GM21447 (cell line): ENCODE measurements around the gene MRPS5.
"Not testable (repeated sequence)": the region's sequence is repeated elsewhere in the genome, so short reads cannot be mapped to it uniquely, and the experiment has no call there.

Source experiments
- ATAC-seq: cut with Tn5 transposase; IDR thresholded peaks from one replicate; pipeline ENCODE4 v1.9.1; 2021; ENCODE audit not compliant: unreplicated experiment

MRPS5 gene

DNA sequence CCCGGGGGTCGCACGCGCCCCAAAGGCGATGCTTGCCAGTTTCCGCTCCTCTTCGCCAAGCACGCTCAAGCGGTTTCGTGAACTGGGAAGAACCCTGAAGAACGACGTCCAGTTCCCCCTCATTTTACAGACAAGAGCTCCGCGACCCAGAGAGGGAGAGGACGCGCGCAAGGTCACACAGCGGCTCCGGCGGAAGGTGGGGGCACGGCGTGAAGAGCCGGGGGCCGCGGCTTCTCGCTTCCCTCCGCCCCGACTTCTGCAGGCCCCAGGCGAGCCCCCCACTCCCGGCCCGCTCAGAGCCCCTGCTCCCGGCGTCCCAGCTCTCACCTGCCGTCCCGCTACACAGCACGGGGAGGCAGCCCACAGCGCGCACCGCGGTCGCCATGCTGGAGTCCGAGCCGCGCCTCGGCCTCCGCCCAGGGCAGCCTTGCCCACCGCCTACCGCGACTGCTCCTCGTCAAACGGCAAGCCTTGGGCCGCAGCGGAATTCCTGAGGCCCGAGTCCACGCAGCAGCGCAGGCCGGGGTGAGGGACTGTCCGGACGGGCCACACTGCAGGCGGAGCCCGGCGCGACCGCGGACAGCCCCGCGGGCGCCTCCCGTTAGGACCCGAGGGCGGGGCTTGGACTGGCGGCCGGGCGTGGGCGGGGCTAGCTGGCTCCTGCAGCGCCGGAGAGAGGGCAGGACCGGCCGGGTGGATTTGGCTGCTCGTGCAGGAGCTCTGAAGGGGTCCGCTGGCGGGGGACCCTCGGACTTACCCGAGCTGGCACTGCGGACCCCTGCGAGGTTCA is at the start of gene MRPS5:
Gene MRPS5 (minus strand): TSS at position 402 of the 790 bp plus-strand sequence. CDS start 17 bp downstream, at position 385.
- ATAC-seq: peak; percentile 93

DNA sequence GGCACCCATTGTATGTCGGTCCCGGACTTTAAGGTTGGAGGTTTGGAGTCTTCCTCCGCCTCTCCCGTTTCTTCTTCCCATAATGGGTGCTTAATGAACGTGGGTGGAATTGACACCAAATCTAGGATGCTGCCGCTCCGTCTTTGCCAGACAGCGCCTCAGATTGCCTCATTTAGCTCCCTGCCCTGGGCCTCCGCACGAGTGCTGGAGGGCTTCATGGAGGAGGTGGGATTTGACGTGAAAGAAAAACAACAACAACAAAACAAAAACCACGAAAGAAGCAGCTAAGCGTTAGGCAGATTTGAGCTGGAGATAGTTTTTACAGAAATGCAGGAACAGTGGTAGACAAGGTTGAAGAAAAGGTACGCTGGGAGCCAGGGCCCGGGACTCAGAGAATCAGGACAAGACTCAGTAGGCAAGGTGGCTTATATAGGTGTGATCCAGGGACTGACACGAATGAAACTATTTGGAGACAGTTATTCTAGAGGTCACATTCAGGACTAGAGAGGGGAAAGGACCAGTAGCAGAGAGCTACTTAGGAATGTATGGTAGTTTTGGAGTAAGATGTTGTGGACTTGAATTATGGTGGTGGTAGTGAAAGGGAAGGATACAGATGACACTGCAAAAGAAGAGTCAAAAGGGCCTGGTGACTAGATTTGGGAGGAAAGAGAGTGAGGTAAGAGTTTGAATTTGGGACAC is 44.6 kb upstream of the MRPS5 start:
- peak; percentile 7 for ATAC-seq

GRCh38 chr2:95165371-95166064 is 43.9 kb upstream of the MRPS5 start, which contains the start of gene ZNF2:
ZNF2 (plus strand) TSS chr2:95165809; CDS start chr2:95176227, 10,418 bp downstream.
- peak; percentile 91 for ATAC-seq

DNA sequence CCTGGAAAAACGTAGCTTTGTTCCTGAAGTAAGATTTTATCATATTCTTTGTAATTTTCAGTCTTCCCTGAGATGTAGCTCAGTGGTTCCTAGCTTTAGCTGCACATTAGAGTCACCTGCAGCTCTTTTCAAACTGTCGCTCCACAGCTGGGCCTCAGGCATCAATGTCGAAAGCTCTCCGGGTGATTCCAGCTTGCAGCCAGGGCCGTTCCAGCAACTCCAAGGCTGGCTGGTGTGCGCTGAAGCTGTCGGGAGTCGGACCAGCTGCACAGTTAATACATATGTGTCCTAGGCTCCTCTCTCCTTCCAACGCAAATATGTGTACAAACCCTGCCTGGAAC is 43.4 kb upstream of the MRPS5 start:
- peak; percentile 16 for ATAC-seq

- ATAC-seq: peak; percentile 82
Observed at GRCh38 chr2:95159690-95160449, 38.3 kb upstream of the MRPS5 start, which contains the start of gene ZNF514. ZNF514 (minus strand) TSS chr2:95159848; CDS start chr2:95153253, 6,595 bp downstream.

DNA sequence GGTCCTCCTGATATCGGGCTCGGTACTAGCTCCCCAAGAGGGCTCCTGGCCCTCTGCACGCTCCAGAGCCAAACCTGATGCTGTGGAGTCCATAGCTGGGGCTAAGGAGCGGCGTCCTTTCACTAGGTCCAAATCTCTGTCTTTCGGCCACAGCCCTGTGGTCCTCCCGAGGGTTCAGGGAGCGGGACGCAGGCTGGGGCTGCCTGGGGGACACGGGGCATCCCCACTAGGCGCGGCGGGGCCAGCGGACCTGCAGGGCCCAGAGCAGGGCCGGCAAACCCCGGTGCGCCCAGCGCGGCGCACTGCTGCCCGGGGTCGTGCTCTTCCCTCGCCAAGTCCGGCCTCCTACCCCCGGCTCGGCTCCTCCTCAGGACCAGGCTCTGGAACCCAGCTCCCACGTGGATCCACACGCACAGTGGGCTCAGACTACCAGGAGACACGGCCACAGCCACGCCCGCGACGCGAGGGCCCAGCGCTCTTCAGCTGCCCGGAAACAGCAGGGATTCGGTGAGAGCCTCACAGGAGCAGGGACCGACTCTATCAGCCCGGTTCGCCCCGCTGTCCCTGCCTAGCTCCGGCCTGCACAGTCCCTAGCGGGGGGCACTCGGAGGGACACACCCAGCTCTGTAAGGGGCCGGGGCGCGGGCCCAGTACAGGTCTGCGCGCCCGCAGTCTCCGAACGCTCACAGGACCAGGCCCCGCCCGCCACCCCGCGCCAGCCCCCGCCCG is 37.4 kb upstream of the MRPS5 start:
- ATAC-seq: peak; percentile 40

GRCh38 chr2:95158441-95158840 is 36.8 kb upstream of the MRPS5 start:
- no peak for ATAC-seq

GRCh38 chr2:95149397-95149984 is 27.9 kb upstream of the MRPS5 start:
- no peak for ATAC-seq

DNA sequence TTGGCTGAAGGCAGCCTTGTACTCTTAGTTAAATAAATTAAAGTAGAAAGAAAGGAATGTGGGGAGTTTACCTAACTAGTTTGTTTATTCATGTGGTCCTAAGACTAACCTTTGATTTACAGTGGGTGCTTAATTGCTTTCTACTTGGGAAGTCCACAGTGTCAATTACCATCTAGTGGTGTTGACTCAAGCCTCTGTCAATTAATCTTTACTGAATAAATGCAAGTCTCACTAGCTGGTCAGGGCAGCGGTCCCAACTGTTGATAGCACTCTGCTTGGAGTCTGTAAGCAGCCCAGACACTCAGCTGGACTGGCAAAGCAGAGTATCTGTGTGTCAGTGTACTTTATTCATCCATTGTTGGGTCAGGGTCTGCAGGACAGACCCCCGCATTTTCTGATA is 22.2 kb upstream of the MRPS5 start:
- ATAC-seq: no peak

GRCh38 chr2:95138702-95139101 is 17.1 kb upstream of the MRPS5 start:
- ATAC-seq: no peak

DNA sequence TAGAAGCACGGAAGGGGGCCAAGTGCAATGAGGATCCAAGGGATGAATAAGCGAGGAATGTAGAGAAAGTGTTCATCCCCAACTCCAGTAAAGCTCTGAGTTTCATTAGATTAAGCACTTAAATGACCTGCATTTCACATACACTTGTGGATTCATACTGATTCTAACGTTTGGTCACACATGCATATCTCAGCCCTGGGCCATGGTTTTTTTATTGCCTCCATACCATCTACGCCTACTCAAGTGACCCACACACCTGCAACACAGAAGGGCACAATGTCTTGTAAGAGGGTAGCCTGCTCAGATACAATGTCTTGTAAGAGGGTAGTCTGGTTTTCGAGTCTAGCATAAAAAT is 566 bp upstream of the MRPS5 start:
- ATAC-seq: peak; percentile 5

DNA sequence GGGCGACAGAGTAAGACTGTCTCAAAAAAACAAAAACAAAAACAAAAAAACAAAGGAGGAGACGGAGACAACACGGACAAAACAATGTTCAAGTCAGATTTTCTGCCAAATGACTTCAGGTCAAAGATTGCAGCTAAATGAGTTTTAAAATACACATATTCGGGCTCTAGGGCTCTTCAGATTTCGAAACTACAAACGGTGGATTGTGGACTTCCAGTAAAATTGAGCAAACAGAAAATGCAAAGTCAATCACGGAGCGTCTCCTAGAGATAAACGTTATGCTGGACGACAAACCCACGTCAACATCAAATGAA is 558 bp downstream of the MRPS5 start:
- peak; percentile 18 for ATAC-seq

DNA sequence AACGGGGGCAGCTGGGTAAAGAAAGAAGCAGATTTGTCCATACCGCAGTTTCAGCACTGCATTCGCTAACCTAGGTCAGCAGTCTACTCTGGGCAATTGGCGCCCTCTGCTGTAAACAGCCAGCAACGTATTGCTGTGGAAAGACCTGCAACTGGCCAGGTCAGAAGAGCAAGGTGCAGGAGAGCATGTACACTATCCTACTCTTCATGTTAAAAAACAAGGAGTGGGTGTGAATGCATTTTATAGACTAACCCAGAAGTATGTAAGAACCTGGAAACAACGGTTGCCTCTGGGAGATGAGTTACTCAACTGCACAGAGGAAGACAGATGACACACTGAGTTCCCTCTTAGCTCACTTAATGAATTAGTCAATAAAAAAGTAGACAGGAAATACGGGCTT is 6.2 kb downstream of the MRPS5 start:
- ATAC-seq: peak; percentile 89

GRCh38 chr2:95113464-95113863 is 8.1 kb downstream of the MRPS5 start:
- ATAC-seq: no peak

DNA sequence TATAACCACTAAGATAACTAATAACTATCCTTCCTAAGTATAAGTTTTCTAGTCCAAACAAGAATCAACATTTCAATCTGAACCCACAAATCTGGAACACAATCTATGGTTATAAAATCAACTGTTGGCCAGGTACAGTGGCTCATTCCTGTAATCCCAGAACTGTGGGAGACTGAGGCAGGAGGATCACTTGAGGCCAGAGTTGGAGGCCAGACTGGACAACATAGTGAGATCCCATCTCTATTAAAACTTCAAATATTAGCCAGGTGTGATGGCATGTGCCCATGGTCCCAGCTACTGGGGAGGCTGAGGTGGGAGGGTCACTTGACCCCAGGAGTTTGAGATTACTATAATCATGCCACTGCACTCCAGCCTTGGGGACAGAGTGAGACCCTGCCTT is 11.2 kb downstream of the MRPS5 start:
- no peak for ATAC-seq

GRCh38 chr2:95109260-95109659 is 12.3 kb downstream of the MRPS5 start:
- no peak for ATAC-seq

GRCh38 chr2:95106081-95106480 is 15.5 kb downstream of the MRPS5 start:
- ATAC-seq: no peak

- no peak for ATAC-seq
Observed at GRCh38 chr2:95104606-95105005, 17.0 kb downstream of the MRPS5 start.

DNA sequence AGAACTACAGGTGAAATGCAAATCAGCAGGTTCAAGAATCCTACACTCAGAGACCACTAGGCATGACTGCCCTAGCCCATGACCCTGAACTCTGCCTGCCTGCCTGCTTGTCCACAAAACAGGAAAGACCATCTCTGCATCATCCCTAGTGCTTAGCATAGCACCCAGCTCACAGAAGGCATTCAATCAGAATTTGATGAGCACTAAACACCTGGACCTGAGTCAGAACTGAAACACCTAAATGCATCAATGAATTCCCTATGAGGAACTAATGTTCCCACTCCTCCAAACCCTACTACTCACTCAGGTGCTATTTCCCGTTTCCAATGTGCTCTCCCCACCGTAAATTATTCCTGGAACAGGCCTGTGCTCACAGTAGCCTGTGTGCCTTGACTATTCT is 21.7 kb downstream of the MRPS5 start:
- no peak for ATAC-seq

DNA sequence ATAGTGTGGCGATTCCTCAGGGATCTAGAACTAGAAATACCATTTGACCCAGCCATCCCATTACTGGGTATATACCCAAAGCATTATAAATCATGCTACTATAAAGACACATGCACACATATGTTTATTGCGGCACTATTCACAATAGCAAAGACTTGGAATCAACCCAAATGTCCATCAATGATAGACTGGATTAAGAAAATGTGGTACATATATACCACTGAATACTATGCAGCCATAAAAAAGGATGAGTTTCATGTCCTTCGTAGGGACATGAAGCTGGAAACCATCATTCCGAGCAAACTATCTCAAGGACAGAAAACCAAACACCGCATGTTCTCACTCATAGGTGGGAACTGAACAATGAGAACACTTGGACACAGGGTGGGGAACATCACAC is 23.3 kb downstream of the MRPS5 start:
- not testable (repeated sequence) for ATAC-seq
